Measurements from ENCODE around the gene CAMSAP2.
"Not testable (repeated sequence)": the region's sequence is repeated elsewhere in the genome, so short reads cannot be mapped to it uniquely, and the experiment has no call there.

The CAMSAP2 gene

GRCh38 chr1:200802865-200803512 lies 64.3 kb downstream of the CAMSAP2 start:
- no peak overlapping the region for H3K27ac ChIP-seq
- TF ChIP-seq CTCF (conservative IDR thresholded peaks at IDR 0.05) (peak; percentile 95), ZFX (IDR thresholded peaks at IDR 0.05) (no peak)

GRCh38 chr1:200805719-200806118 lies 67.0 kb downstream of the CAMSAP2 start:
- TF ChIP-seq ZFX (IDR thresholded peaks at IDR 0.05) (no peak), CTCF (conservative IDR thresholded peaks at IDR 0.05) (no peak)
- H3K27ac ChIP-seq, result no peak overlapping the region

GRCh38 chr1:200808846-200809245 lies 70.2 kb downstream of the CAMSAP2 start:
- TF ChIP-seq CTCF (conservative IDR thresholded peaks at IDR 0.05) (no peak), ZFX (IDR thresholded peaks at IDR 0.05) (no peak)

GRCh38 chr1:200811704-200812103 lies 73.0 kb downstream of the CAMSAP2 start:
- TF ChIP-seq ZFX (IDR thresholded peaks at IDR 0.05) (no peak), CTCF (conservative IDR thresholded peaks at IDR 0.05) (no peak)
- H3K27ac ChIP-seq, result no peak overlapping the region

More at GRCh38 chr1:200808846-200809245, 70.2 kb downstream of the CAMSAP2 start:
- H3K27ac ChIP-seq, result no peak overlapping the region

GRCh38 chr1:200816624-200817224 lies 78.0 kb downstream of the CAMSAP2 start:
- not testable (repeated sequence) for H3K27ac ChIP-seq

GRCh38 chr1:200818248-200818647 lies 79.6 kb downstream of the CAMSAP2 start:
- no peak for TF ChIP-seq CTCF (conservative IDR thresholded peaks at IDR 0.05)
- no peak overlapping the region for H3K27ac ChIP-seq

GRCh38 chr1:200819726-200820125 lies 81.0 kb downstream of the CAMSAP2 start:
- TF ChIP-seq CTCF (conservative IDR thresholded peaks at IDR 0.05) (no peak), ZFX (IDR thresholded peaks at IDR 0.05) (no peak)
- no peak overlapping the region for H3K27ac ChIP-seq

- TF ChIP-seq CTCF (conservative IDR thresholded peaks at IDR 0.05) (no peak), ZFX (IDR thresholded peaks at IDR 0.05) (no peak)
- H3K27ac ChIP-seq, result no peak overlapping the region
Measured at GRCh38 chr1:200831091-200831490, 92.4 kb downstream of the CAMSAP2 start.
